ENCODE results near the gene CCT8.

DNA sequence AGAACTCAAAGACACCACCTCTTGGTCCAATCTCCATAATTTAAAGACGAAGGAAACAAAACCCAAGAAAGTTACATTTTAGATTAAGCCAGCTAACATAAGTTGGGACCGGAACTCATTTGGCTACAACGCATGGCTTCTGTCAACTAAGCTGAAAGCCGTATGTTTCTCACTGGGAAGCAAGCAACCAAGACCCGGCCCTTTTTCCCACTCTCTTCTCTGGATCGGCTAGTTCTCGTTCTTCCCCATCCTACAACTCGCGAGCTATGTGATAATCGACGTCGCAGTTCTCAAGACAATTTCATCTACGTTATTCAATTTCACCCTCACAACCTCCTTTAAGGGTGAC is 601 bp downstream of the CCT8 start:
- TF ChIP-seq CTCF (IDR thresholded peaks at IDR 0.05) (no peak), EZH2 (IDR thresholded peaks at IDR 0.05; ENCODE audit: borderline replicate concordance, insufficient read depth, low read depth, low read length, poor library complexity, severe bottlenecking) (no peak)
